Mesenchymal stem cell (in vitro differentiated cells and primary cell): ENCODE measurements around the gene DDX10.
A peak's percentile ranks its signal among the peaks of the same experiment; 100 is the strongest.

Source experiments
- DNase-seq: peaks from one replicate; pipeline ENCODE4 v3.0.0-alpha.2; 2013
- H2AFZ ChIP-seq: one replicate; pipeline ENCODE4 v1.6.1; 2013; ENCODE audit warnings: low read depth, mild to moderate bottlenecking, control low read depth, inconsistent platforms, low read length, moderate library complexity
- H2AK5ac ChIP-seq: 2 replicates; pipeline ENCODE4 v1.6.1; 2013; ENCODE audit warnings: low read length, moderate library complexity, mild to moderate bottlenecking, inconsistent platforms; ENCODE audit not compliant: severe bottlenecking
- H2BK120ac ChIP-seq: one replicate; pipeline ENCODE4 v1.6.1; 2013; ENCODE audit warnings: low read depth, mild to moderate bottlenecking, inconsistent platforms, low read length, moderate library complexity
- H2BK12ac ChIP-seq, 2 experiments: one replicate each; pipeline ENCODE4 v1.6.1; 2013; ENCODE audit warnings: inconsistent platforms in 2 of 2, low read length in 2 of 2, mild to moderate bottlenecking in 2 of 2, moderate library complexity in 2 of 2, control low read depth in 1 of 2
- H2BK15ac ChIP-seq: one replicate; pipeline ENCODE4 v1.6.1; 2013; ENCODE audit warnings: mild to moderate bottlenecking, low read depth, inconsistent platforms; ENCODE audit not compliant: poor library complexity, severe bottlenecking
- H2BK5ac ChIP-seq: 2 replicates; pipeline ENCODE4 v1.6.1; 2013; ENCODE audit warnings: low read depth, mild to moderate bottlenecking, low read length, control low read depth, inconsistent platforms; ENCODE audit not compliant: poor library complexity, severe bottlenecking
- H3K14ac ChIP-seq, 2 experiments: one replicate each; pipeline ENCODE4 v1.6.1; 2013; ENCODE audit warnings: inconsistent platforms in 2 of 2, low read length in 2 of 2, control low read depth in 1 of 2, mild to moderate bottlenecking in 1 of 2, moderate library complexity in 1 of 2
- H3K18ac ChIP-seq, 2 experiments: one replicate each; pipeline ENCODE4 v1.6.1; 2013; ENCODE audit warnings: inconsistent platforms in 2 of 2, low read length in 2 of 2, control low read depth in 1 of 2, low read depth in 1 of 2, mild to moderate bottlenecking in 1 of 2
- H3K23ac ChIP-seq, 2 experiments: one replicate each; pipeline ENCODE4 v1.6.1; 2013; ENCODE audit warnings: inconsistent platforms in 2 of 2, low read length in 2 of 2, mild to moderate bottlenecking in 2 of 2, moderate library complexity in 2 of 2, control low read depth in 1 of 2
- H3K27ac ChIP-seq: 2 replicates; pipeline ENCODE4 v1.5.1; 2013; ENCODE audit warnings: mild to moderate bottlenecking, moderate library complexity, low read length, control low read depth, inconsistent platforms; ENCODE audit not compliant: poor library complexity, severe bottlenecking
- H3K27me3 ChIP-seq, 2 experiments: 2 replicates each; pipeline versions ENCODE4 v1.6.1 to v1.7.0; 2013; ENCODE audit warnings: low read length in 2 of 2, mild to moderate bottlenecking in 2 of 2, moderate library complexity in 2 of 2, control low read depth in 1 of 2, inconsistent platforms in 1 of 2; ENCODE audit not compliant: control insufficient read depth in 1 of 2, insufficient read depth in 1 of 2
- H3K36me3 ChIP-seq, 2 experiments: 2 replicates each; pipeline versions ENCODE4 v1.6.1 to v1.7.0; 2013; ENCODE audit warnings: low read length in 2 of 2, control low read depth in 1 of 2, inconsistent platforms in 1 of 2, low read depth in 1 of 2, mild to moderate bottlenecking in 1 of 2; ENCODE audit not compliant: insufficient read depth in 2 of 2, control insufficient read depth in 1 of 2
- H3K4ac ChIP-seq, 2 experiments: one replicate each; pipeline ENCODE4 v1.6.1; 2013; ENCODE audit warnings: inconsistent platforms in 2 of 2, low read length in 2 of 2, mild to moderate bottlenecking in 2 of 2, moderate library complexity in 2 of 2, control low read depth in 1 of 2, low read depth in 1 of 2
- H3K4me1 ChIP-seq: 2 replicates; pipeline ENCODE4 v1.6.1; 2013; ENCODE audit warnings: low read depth, low read length, control low read depth; ENCODE audit not compliant: control insufficient read depth, insufficient read depth
- H3K4me2 ChIP-seq: 2 replicates; pipeline ENCODE4 v1.6.1; 2013; ENCODE audit warnings: low read length, mild to moderate bottlenecking, inconsistent platforms; ENCODE audit not compliant: poor library complexity, severe bottlenecking
- H3K4me3 ChIP-seq, 2 experiments: 2 replicates each; pipeline versions ENCODE4 v1.5.1 to v1.7.0; 2013; ENCODE audit warnings: low read length in 2 of 2, mild to moderate bottlenecking in 2 of 2, control low read depth in 1 of 2, low read depth in 1 of 2; ENCODE audit not compliant: insufficient read depth in 1 of 2
- H3K79me1 ChIP-seq: replicated peaks from 2 replicates; pipeline ENCODE4 v1.6.1; 2013; ENCODE audit warnings: mild to moderate bottlenecking, control low read depth, low read length, inconsistent platforms; ENCODE audit not compliant: poor library complexity, severe bottlenecking
- H3K9ac ChIP-seq: 2 replicates; pipeline ENCODE4 v1.7.0; 2013; ENCODE audit warnings: mild to moderate bottlenecking, low read length, moderate library complexity
- H3K9me3 ChIP-seq: 2 replicates; pipeline ENCODE4 v1.7.0; 2013; ENCODE audit warnings: mild to moderate bottlenecking, low read length; ENCODE audit not compliant: control insufficient read depth
- H4K8ac ChIP-seq: one replicate; pipeline ENCODE4 v1.6.1; 2013; ENCODE audit warnings: inconsistent platforms, mild to moderate bottlenecking, low read length, moderate library complexity
- H4K91ac ChIP-seq: one replicate; pipeline ENCODE4 v1.6.1; 2013; ENCODE audit warnings: mild to moderate bottlenecking, low read length, inconsistent platforms
- WGBS: methylation state at CpG from one replicate; pipeline ENCODE4 v1.1.7; 2013; ENCODE audit warnings: mixed read lengths; 5-methylcytosine and 5-hydroxymethylcytosine counted together

DDX10 gene

DNA sequence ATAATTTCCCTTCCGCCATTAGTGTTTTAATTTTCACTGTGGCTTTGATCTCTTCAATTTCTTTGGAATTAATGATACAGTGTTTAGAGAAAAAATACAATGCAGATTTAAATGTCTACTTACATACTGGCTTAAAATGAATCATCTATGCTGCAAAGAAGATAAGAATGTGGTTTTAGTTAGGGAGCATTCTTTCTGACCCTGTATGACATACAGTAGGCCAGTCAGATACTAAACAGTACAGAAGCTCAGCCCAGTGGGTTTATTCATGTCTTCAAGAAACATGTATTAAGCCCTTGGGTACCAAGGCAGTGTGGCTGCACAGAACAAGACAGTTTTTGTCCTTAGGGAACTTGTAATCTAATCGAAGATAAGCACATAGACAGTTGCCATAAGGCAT lies 268.8 kb downstream of the DDX10 start:
- WGBS: 86% methylated on average over 2 of the region's 2 CpGs
- H3K27me3 ChIP-seq: no peaks in the 10 kb centered on the region
- no peaks in the 10 kb centered on the region for H3K36me3 ChIP-seq
- H3K27ac ChIP-seq: no peak overlapping the region
- no peak overlapping the region for H2BK120ac ChIP-seq
- H3K4ac ChIP-seq: no peak overlapping the region
- no peak overlapping the region for H3K9ac ChIP-seq
- no peak overlapping the region for H3K23ac ChIP-seq
- no peak overlapping the region for H2AFZ ChIP-seq
- DNase-seq: peak; percentile 50
- H3K9me3 ChIP-seq: no peaks in the 10 kb centered on the region
- H2BK5ac ChIP-seq: no peak overlapping the region
- H4K8ac ChIP-seq: no peak overlapping the region
- H2BK12ac ChIP-seq: no peak overlapping the region
- H3K4me2 ChIP-seq: no peak overlapping the region
- H3K4me3 ChIP-seq: no peak overlapping the region
- peaks cover 3% of the 10 kb centered on the region for H3K79me1 ChIP-seq
- H4K91ac ChIP-seq: no peak overlapping the region
- no peak overlapping the region for H3K14ac ChIP-seq
- no peak overlapping the region for H2AK5ac ChIP-seq
- H3K4me1 ChIP-seq: no peaks in the 10 kb centered on the region
- peak overlapping the region in 1 of 2 experiments; percentile 31 for H3K18ac ChIP-seq
- no peak overlapping the region for H2BK15ac ChIP-seq

- Histone ChIP-seq H3K4me3 (no peak overlapping the region), H4K8ac (no peak overlapping the region), H2AK5ac (no peak overlapping the region), H4K91ac (no peak overlapping the region), H2AFZ (no peak overlapping the region), H3K27ac (no peak overlapping the region), H3K27me3 (no peaks in the 10 kb centered on the region), H3K9me3 (no peaks in the 10 kb centered on the region), H3K36me3 (no peaks in the 10 kb centered on the region), H2BK5ac (no peak overlapping the region), H2BK12ac (no peak overlapping the region), H3K9ac (no peak overlapping the region), H3K79me1 (peaks cover 3% of the 10 kb centered on the region), H2BK120ac (no peak overlapping the region), H3K4me1 (no peaks in the 10 kb centered on the region), H3K23ac (no peak overlapping the region), H3K4me2 (no peak overlapping the region), H2BK15ac (no peak overlapping the region), H3K18ac (no peak overlapping the region), H3K4ac (no peak overlapping the region), H3K14ac (no peak overlapping the region)
- no peak for DNase-seq
These were observed 269.4 kb downstream of the DDX10 start for GRCh38 chr11:108934289-108934688.

DNA sequence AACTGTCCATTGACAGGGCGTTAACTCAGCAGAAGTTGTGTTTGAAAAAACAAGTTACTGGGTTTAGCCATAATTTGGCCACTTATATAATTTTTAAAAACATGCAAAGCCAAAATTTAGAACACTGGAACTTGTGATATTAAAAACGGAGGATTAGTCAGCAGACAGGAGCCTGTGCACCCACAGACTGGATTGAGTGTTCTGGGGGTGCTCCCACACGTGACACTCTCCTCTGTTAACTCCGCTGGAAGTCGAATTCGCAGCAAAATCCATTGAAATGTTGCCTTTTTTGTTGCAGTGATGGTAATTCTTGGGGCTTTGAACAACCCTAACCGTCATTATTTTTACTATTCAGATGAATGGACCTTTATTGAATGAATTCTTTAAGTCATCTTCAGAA lies 269.8 kb downstream of the DDX10 start:
- no peak overlapping the region for H2BK5ac ChIP-seq
- no peak overlapping the region for H3K9ac ChIP-seq
- H3K4ac ChIP-seq: no peak overlapping the region
- H2BK120ac ChIP-seq: no peak overlapping the region
- H3K27me3 ChIP-seq: no peaks in the 10 kb centered on the region
- DNase-seq: no peak
- H2AK5ac ChIP-seq: no peak overlapping the region
- H3K4me2 ChIP-seq: no peak overlapping the region
- WGBS: 98% methylated on average over 6 of the region's 7 CpGs
- H3K23ac ChIP-seq: no peak overlapping the region
- H3K14ac ChIP-seq: no peak overlapping the region
- peak overlapping the region in 1 of 2 experiments; percentile 63 for H2BK12ac ChIP-seq
- no peak overlapping the region for H2BK15ac ChIP-seq
- no peaks in the 10 kb centered on the region for H3K9me3 ChIP-seq
- H3K79me1 ChIP-seq: peaks cover 3% of the 10 kb centered on the region
- H3K4me3 ChIP-seq: no peak overlapping the region
- no peak overlapping the region for H4K8ac ChIP-seq
- no peaks in the 10 kb centered on the region for H3K4me1 ChIP-seq
- no peak overlapping the region for H3K18ac ChIP-seq
- no peak overlapping the region for H3K27ac ChIP-seq
- no peak overlapping the region for H2AFZ ChIP-seq
- no peak overlapping the region for H4K91ac ChIP-seq
- H3K36me3 ChIP-seq: peaks cover 0 to under 1% of the 10 kb centered on the region in 2 experiments

GRCh38 chr11:108937746-108938145 lies 272.9 kb downstream of the DDX10 start:
- H2AK5ac ChIP-seq: no peak overlapping the region
- H3K23ac ChIP-seq: no peak overlapping the region
- no peaks in the 10 kb centered on the region for H3K27me3 ChIP-seq
- DNase-seq: no peak
- H3K4ac ChIP-seq: peak overlapping the region in 1 of 2 experiments; percentile 41
- no peak overlapping the region for H4K8ac ChIP-seq
- H3K27ac ChIP-seq: peak overlapping the region; percentile 24
- H2BK12ac ChIP-seq: no peak overlapping the region
- H3K9me3 ChIP-seq: no peaks in the 10 kb centered on the region
- H3K9ac ChIP-seq: no peak overlapping the region
- H3K18ac ChIP-seq: peak overlapping the region in 1 of 2 experiments; percentile 52
- no peak overlapping the region for H3K14ac ChIP-seq
- H2BK120ac ChIP-seq: no peak overlapping the region
- no peaks in the 10 kb centered on the region for H3K4me1 ChIP-seq
- no peak overlapping the region for H3K4me2 ChIP-seq
- no peak overlapping the region for H2BK5ac ChIP-seq
- H3K4me3 ChIP-seq: no peak overlapping the region
- no peak overlapping the region for H2AFZ ChIP-seq
- WGBS: 88% methylated on average over 4 of the region's 6 CpGs
- peaks cover 3% of the 10 kb centered on the region for H3K79me1 ChIP-seq
- no peak overlapping the region for H4K91ac ChIP-seq
- H3K36me3 ChIP-seq: peaks cover 4 to 17% of the 10 kb centered on the region in 2 experiments
- no peak overlapping the region for H2BK15ac ChIP-seq
